Nephron (organoid): ENCODE measurements around the gene APPL2.
"Not testable (repeated sequence)": the region's sequence is repeated elsewhere in the genome, so short reads cannot be mapped to it uniquely, and the experiment has no call there.

Experiments used
- H3K27ac Mint-ChIP-seq, 3 experiments: 2 replicates each; pipeline ENCODE4 v1.8.0; 2020; ENCODE audit warnings: mixed read lengths in 3 of 3, mild to moderate bottlenecking in 2 of 3, moderate library complexity in 1 of 3
- H3K27me3 Mint-ChIP-seq: 2 replicates; pipeline ENCODE4 v1.8.0; 2021; ENCODE audit warnings: low read depth, mild to moderate bottlenecking, moderate library complexity, mixed read lengths
- H3K36me3 Mint-ChIP-seq: 2 replicates; pipeline ENCODE4 v1.8.0; 2020; ENCODE audit warnings: low read depth, mixed read lengths
- H3K4me1 Mint-ChIP-seq: 2 replicates; pipeline ENCODE4 v1.8.0; 2020; ENCODE audit warnings: mixed read lengths
- H3K4me3 Mint-ChIP-seq, 3 experiments: 2 replicates each; pipeline ENCODE4 v1.8.0; 2020; ENCODE audit warnings: mild to moderate bottlenecking in 3 of 3, mixed read lengths in 3 of 3, moderate library complexity in 2 of 3
- H3K9me3 Mint-ChIP-seq: 2 replicates; pipeline ENCODE4 v1.8.0; 2020; ENCODE audit warnings: mixed read lengths
- CTCF ChIP-seq, 3 experiments: fragments of 200-600 bp; sonication (generic); IDR thresholded peaks; one replicate each; pipeline ENCODE4 v1.5.0; 2021; ENCODE audit warnings: antibody characterized with exemption in 3 of 3; ENCODE audit not compliant: unreplicated experiment in 3 of 3

The APPL2 gene

GRCh38 chr12:105253866-105254513 is 18.0 kb upstream of the APPL2 start:
- no peaks in the 10 kb centered on the region for H3K9me3 Mint-ChIP-seq
- H3K4me1 Mint-ChIP-seq = peaks cover 4% of the 10 kb centered on the region
- no peaks in the 10 kb centered on the region for H3K27me3 Mint-ChIP-seq
- H3K27ac Mint-ChIP-seq = no peak overlapping the region
- no peaks in the 10 kb centered on the region for H3K36me3 Mint-ChIP-seq
- TF ChIP-seq CTCF (IDR thresholded peaks at IDR 0.05; ENCODE audit: unreplicated experiment in 3 of 3) = no peak
- no peak overlapping the region for H3K4me3 Mint-ChIP-seq

- H3K4me3 Mint-ChIP-seq = no peak overlapping the region
- no peaks in the 10 kb centered on the region for H3K36me3 Mint-ChIP-seq
- no peaks in the 10 kb centered on the region for H3K9me3 Mint-ChIP-seq
These were observed 16.9 kb upstream of the APPL2 start for GRCh38 chr12:105252901-105253300.

GRCh38 chr12:105245776-105246427 is 9.9 kb upstream of the APPL2 start:
- not testable (repeated sequence) for H3K36me3 Mint-ChIP-seq, H3K27ac Mint-ChIP-seq, H3K4me1 Mint-ChIP-seq, H3K4me3 Mint-ChIP-seq, H3K27me3 Mint-ChIP-seq
- H3K9me3 Mint-ChIP-seq = peaks cover 15% of the 10 kb centered on the region

More at GRCh38 chr12:105252901-105253300, 16.9 kb upstream of the APPL2 start:
- no peaks in the 10 kb centered on the region for H3K27me3 Mint-ChIP-seq
- TF ChIP-seq CTCF (IDR thresholded peaks at IDR 0.05; ENCODE audit: unreplicated experiment in 3 of 3) = no peak
- no peak overlapping the region for H3K27ac Mint-ChIP-seq
- peaks cover 4% of the 10 kb centered on the region for H3K4me1 Mint-ChIP-seq

GRCh38 chr12:105245291-105245690 is 9.3 kb upstream of the APPL2 start:
- TF ChIP-seq CTCF (IDR thresholded peaks at IDR 0.05; ENCODE audit: unreplicated experiment in 3 of 3) = no peak
- H3K4me1 Mint-ChIP-seq = no peaks in the 10 kb centered on the region
- no peak overlapping the region for H3K27ac Mint-ChIP-seq
- peaks cover 4% of the 10 kb centered on the region for H3K36me3 Mint-ChIP-seq
- peaks cover 15% of the 10 kb centered on the region for H3K9me3 Mint-ChIP-seq
- no peaks in the 10 kb centered on the region for H3K27me3 Mint-ChIP-seq
- no peak overlapping the region for H3K4me3 Mint-ChIP-seq

GRCh38 chr12:105240228-105240627 is 4.3 kb upstream of the APPL2 start:
- H3K4me1 Mint-ChIP-seq = peaks cover 2% of the 10 kb centered on the region
- no peak overlapping the region for H3K4me3 Mint-ChIP-seq
- H3K9me3 Mint-ChIP-seq = peaks cover 6% of the 10 kb centered on the region
- no peaks in the 10 kb centered on the region for H3K27me3 Mint-ChIP-seq
- H3K36me3 Mint-ChIP-seq = no peaks in the 10 kb centered on the region
- no peak overlapping the region for H3K27ac Mint-ChIP-seq
- no peak for TF ChIP-seq CTCF (IDR thresholded peaks at IDR 0.05; ENCODE audit: unreplicated experiment in 3 of 3)

GRCh38 chr12:105239304-105239703 is 3.3 kb upstream of the APPL2 start:
- H3K9me3 Mint-ChIP-seq = no peaks in the 10 kb centered on the region
- no peak overlapping the region for H3K27ac Mint-ChIP-seq
- H3K36me3 Mint-ChIP-seq = no peaks in the 10 kb centered on the region
- no peak for TF ChIP-seq CTCF (IDR thresholded peaks at IDR 0.05; ENCODE audit: unreplicated experiment in 3 of 3)
- peaks cover 11% of the 10 kb centered on the region for H3K4me1 Mint-ChIP-seq
- no peaks in the 10 kb centered on the region for H3K27me3 Mint-ChIP-seq
- H3K4me3 Mint-ChIP-seq = no peak overlapping the region
